CD4-positive, alpha-beta T cell (primary cell): ENCODE measurements around the gene AMT. TPM values are rescaled to one million over a fixed set of nuclear protein-coding genes. Genes with fewer than 3 reads are reported as not detected.

Source experiments
- ATAC-seq: fragments of 200-7000 bp; cut with Tn5 transposase; one replicate; pipeline ENCODE4 v1.10.0; 2022; ENCODE audit warnings: mild to moderate bottlenecking; ENCODE audit not compliant: poor library complexity
- CTCF ChIA-PET: fragments of 350-600 bp; sonication (Branson Sonifier 250); formaldehyde crosslinking; loops from one replicate; lab custom pipeline; 2021; ENCODE audit warnings: antibody characterized with exemption, inconsistent platforms; lab: Charles Lee
- POLR2A ChIA-PET: fragments of 350-600 bp; sonication (Branson Sonifier 250); formaldehyde crosslinking; loops from one replicate; lab custom pipeline; 2021; ENCODE audit warnings: antibody characterized with exemption, inconsistent platforms; lab: Charles Lee
- DNase-seq, 14 experiments: peaks; one replicate each; pipeline ENCODE4 v3.0.0-alpha.2; 2013 to 2020; ENCODE audit warnings: mixed read lengths in 2 of 14
- H3K27ac ChIP-seq, 2 donors: one replicate each; pipeline versions ENCODE4 v1.5.1 to v1.7.0; 2013; ENCODE audit warnings: low read length in 2 of 2, low read depth in 1 of 2, mild to moderate bottlenecking in 1 of 2
- H3K27me3 ChIP-seq, 2 experiments: 1 replicate in 1 of 2; 2 replicates in 1 of 2; pipeline versions ENCODE4 v1.6.1 to v1.7.0; 2013; ENCODE audit warnings: low read length in 2 of 2, control low read depth in 1 of 2, mild to moderate bottlenecking in 1 of 2, moderate library complexity in 1 of 2; ENCODE audit not compliant: insufficient read depth in 2 of 2, control insufficient read depth in 1 of 2
- H3K36me3 ChIP-seq: one replicate; pipeline ENCODE4 v1.6.1; 2013; ENCODE audit warnings: low read length, control low read depth; ENCODE audit not compliant: insufficient read depth
- H3K4me1 ChIP-seq: one replicate; pipeline ENCODE4 v1.6.1; 2013; ENCODE audit warnings: low read length, control low read depth; ENCODE audit not compliant: insufficient read depth
- H3K4me3 ChIP-seq: one replicate; pipeline ENCODE4 v1.5.1; 2013; ENCODE audit warnings: mild to moderate bottlenecking, low read length, moderate library complexity
- H3K9me3 ChIP-seq, 2 experiments: 1 replicate in 1 of 2; 2 replicates in 1 of 2; pipeline versions ENCODE4 v1.6.1 to v1.7.0; 2013; ENCODE audit warnings: low read length in 2 of 2, mild to moderate bottlenecking in 2 of 2, control low read depth in 1 of 2, moderate library complexity in 1 of 2; ENCODE audit not compliant: control insufficient read depth in 1 of 2, insufficient read depth in 1 of 2
- H3K27ac Mint-ChIP-seq: one replicate; pipeline ENCODE4 v1.8.0; 2020; ENCODE audit warnings: mixed read lengths
- H3K27me3 Mint-ChIP-seq: one replicate; pipeline ENCODE4 v1.8.0; 2021; ENCODE audit warnings: mixed read lengths
- H3K36me3 Mint-ChIP-seq: one replicate; pipeline ENCODE4 v1.8.0; 2021; ENCODE audit warnings: low read depth, mixed read lengths
- H3K4me1 Mint-ChIP-seq: one replicate; pipeline ENCODE4 v1.8.0; 2021; ENCODE audit warnings: low read depth, mixed read lengths
- H3K4me3 Mint-ChIP-seq: one replicate; pipeline ENCODE4 v1.8.0; 2020; ENCODE audit warnings: mild to moderate bottlenecking, mixed read lengths
- H3K9me3 Mint-ChIP-seq: one replicate; pipeline ENCODE4 v1.8.0; 2020; ENCODE audit warnings: mixed read lengths
- intact Hi-C, 2 experiments: fragments of 100-400 bp; cut with DNase I in 1 of 2; cut with micrococcal nuclease in 1 of 2; formaldehyde crosslinking; loops; one replicate each; pipeline versions ENCODE4 v1.15.1 to v1.9.0; 2023 to 2025; cut with DNase I, micrococcal nuclease
- total RNA-seq, 174 experiments: library from RNA in 2 of 174; stranded (reverse) in 2 of 174; gene quantifications; one replicate each; pipeline ENCODE4 v1.2.3 and lab custom pipeline; 2021 to 2026
- TF ChIP-seq, protein P1 (sequence below): fragments of 200-600 bp; IDR thresholded peaks from one replicate; pipeline ENCODE4 v1.8.0; 2022; ENCODE audit warnings: antibody characterized with exemption, mild to moderate bottlenecking

Gene AMT
- total RNA-seq, 2 experiments from 2014 or later, result 10.5 to 12.7 TPM

- ATAC-seq (peak; percentile 84), DNase-seq (peak; percentile 97 to 100 (median 99))
- Mint-ChIP-seq H3K4me1 (peaks cover 70% of the 10 kb centered on the region), H3K36me3 (peaks cover 34% of the 10 kb centered on the region), H3K4me3 (peak within 1 kb of the TSS; percentile 96), H3K27me3 (no peaks in the 10 kb centered on the region), H3K27ac (peak within 1 kb of the TSS; percentile 97), H3K9me3 (no peaks in the 10 kb centered on the region)
- Histone ChIP-seq H3K27ac (peak within 1 kb of the TSS; percentile 94 to 95), H3K27me3 (no peaks in the 10 kb centered on the region), H3K9me3 (no peaks in the 10 kb centered on the region), H3K4me3 (peak within 1 kb of the TSS; percentile 75), H3K4me1 (peaks cover 75% of the 10 kb centered on the region), H3K36me3 (peaks cover 14% of the 10 kb centered on the region)
- POLR2A ChIA-PET, result interaction anchor here (0.6 to 3.2 kb wide), 19 partner anchors 9 to 405 kb away, joined by 3 to 82 read pairs (median 3); partner anchors contain the start of genes AMT, DAG1, GPX1 and NDUFAF3
- intact Hi-C loops, result loop anchor here (1.0 to 5.0 kb wide), 9 partner anchors 17 to 885 kb away; partner anchors contain the start of genes GPX1 (in 2 of the 2), NICN1 (in 2 of the 2), USP4 (in 2 of the 2) and HYAL3 (in 1 of the 2)
- CTCF ChIA-PET, result interaction anchor here (1.0 to 3.4 kb wide), 3 partner anchors 32 to 72 kb away, joined by 3 to 16 read pairs (median 10); partner anchors contain the start of gene USP4
- TF ChIP-seq, protein P1, sequence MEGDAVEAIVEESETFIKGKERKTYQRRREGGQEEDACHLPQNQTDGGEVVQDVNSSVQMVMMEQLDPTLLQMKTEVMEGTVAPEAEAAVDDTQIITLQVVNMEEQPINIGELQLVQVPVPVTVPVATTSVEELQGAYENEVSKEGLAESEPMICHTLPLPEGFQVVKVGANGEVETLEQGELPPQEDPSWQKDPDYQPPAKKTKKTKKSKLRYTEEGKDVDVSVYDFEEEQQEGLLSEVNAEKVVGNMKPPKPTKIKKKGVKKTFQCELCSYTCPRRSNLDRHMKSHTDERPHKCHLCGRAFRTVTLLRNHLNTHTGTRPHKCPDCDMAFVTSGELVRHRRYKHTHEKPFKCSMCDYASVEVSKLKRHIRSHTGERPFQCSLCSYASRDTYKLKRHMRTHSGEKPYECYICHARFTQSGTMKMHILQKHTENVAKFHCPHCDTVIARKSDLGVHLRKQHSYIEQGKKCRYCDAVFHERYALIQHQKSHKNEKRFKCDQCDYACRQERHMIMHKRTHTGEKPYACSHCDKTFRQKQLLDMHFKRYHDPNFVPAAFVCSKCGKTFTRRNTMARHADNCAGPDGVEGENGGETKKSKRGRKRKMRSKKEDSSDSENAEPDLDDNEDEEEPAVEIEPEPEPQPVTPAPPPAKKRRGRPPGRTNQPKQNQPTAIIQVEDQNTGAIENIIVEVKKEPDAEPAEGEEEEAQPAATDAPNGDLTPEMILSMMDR, result no peak
Measured at GRCh38 chr3:49411968-49412631, 10.2 kb downstream of the AMT start, which contains the start of the genes RHOA and TCTA. RHOA (minus strand) TSS chr3:49411976; CDS start chr3:49375589, 36,387 bp downstream. TCTA (plus strand) TSS chr3:49412423; CDS start chr3:49412427, 4 bp downstream.

- peak overlapping the region; percentile 96 for H3K4me3 Mint-ChIP-seq
- H3K4me1 ChIP-seq, result peaks cover 75% of the 10 kb centered on the region
- no peaks in the 10 kb centered on the region for H3K27me3 Mint-ChIP-seq
- peaks cover 14% of the 10 kb centered on the region for H3K36me3 ChIP-seq
- TF ChIP-seq, protein P1, result no peak
- no peaks in the 10 kb centered on the region for H3K27me3 ChIP-seq
- peak overlapping the region; percentile 86 to 95 for H3K27ac ChIP-seq
- DNase-seq, result peak in 12 of 14 experiments; percentile 14 to 78 (median 47)
- no peaks in the 10 kb centered on the region for H3K9me3 Mint-ChIP-seq
- H3K4me3 ChIP-seq, result peak overlapping the region; percentile 75
- no peaks in the 10 kb centered on the region for H3K9me3 ChIP-seq
- intact Hi-C loops, result loop anchor here (1.0 to 5.0 kb wide), 6 partner anchors 34 to 886 kb away; partner anchors contain the start of genes GPX1 (in 2 of the 2), HYAL3 (in 1 of the 2), NAA80 (in 1 of the 2) and NDUFAF3 (in 1 of the 2)
- POLR2A ChIA-PET, result interaction anchor here (0.6 to 3.2 kb wide), 20 partner anchors 8 to 694 kb away, joined by 3 to 82 read pairs (median 3); partner anchors contain the start of genes AMT, DAG1, GPX1 and IP6K2
- peaks cover 70% of the 10 kb centered on the region for H3K4me1 Mint-ChIP-seq
- CTCF ChIA-PET, result interaction anchor here (1.6 to 3.4 kb wide), 2 partner anchors 37 to 71 kb away, joined by 10 to 16 read pairs; partner anchors contain the start of gene USP4
- H3K27ac Mint-ChIP-seq, result peak overlapping the region; percentile 97
- H3K36me3 Mint-ChIP-seq, result peaks cover 36% of the 10 kb centered on the region
- ATAC-seq, result peak; percentile 2
Measured at GRCh38 chr3:49411535-49411967, 10.7 kb downstream of the AMT start.

DNA sequence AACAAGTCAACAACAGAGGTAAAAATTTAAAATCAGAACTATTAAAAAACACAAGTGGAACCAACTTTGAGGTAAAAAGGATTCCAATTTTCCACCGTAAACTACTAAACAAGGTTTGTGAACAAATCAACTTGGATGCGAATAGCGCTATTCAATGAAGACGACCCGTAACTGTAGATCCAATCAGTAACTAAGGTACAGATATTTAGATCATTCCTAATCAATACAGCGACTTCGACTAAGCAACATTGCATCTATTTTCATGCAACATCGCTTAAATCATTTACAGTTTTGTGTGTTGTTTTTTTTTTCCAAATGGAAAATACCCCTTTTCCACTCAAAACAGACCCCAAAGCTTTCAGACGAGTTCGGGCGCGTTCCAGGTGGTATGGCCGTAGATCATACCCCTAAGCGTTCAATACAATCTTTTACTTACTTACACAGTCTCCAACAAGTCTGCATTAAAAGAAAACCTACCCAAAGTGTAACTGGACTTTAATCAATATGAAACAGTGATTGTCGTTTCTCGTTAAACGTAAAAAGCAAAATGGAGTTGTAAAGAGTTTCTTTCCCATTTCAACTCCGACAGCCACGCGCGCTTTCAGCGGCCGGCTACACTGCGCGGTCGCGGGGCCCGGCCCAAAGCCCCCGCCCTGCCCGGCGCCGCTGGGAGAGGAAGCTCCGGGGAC is 11.3 kb downstream of the AMT start:
- intact Hi-C loops, result loop anchor here (1.0 to 5.0 kb wide), 6 partner anchors 34 to 886 kb away; partner anchors contain the start of genes GPX1 (in 2 of the 2), HYAL3 (in 1 of the 2), NAA80 (in 1 of the 2) and NDUFAF3 (in 1 of the 2)
- TF ChIP-seq, protein P1, result no peak
- peaks cover 70% of the 10 kb centered on the region for H3K4me1 Mint-ChIP-seq
- CTCF ChIA-PET, result interaction anchor here (0.7 to 1.6 kb wide), 2 partner anchors 71 to 478 kb away, joined by 3 to 10 read pairs; partner anchors contain the start of gene USP4
- H3K36me3 Mint-ChIP-seq, result peaks cover 36% of the 10 kb centered on the region
- Histone ChIP-seq H3K27ac (peak overlapping the region; percentile 82 to 86), H3K4me3 (peak overlapping the region; percentile 75), H3K36me3 (peaks cover 14% of the 10 kb centered on the region), H3K9me3 (no peaks in the 10 kb centered on the region), H3K4me1 (peaks cover 73% of the 10 kb centered on the region), H3K27me3 (no peaks in the 10 kb centered on the region)
- peak overlapping the region; percentile 96 for H3K4me3 Mint-ChIP-seq
- no peaks in the 10 kb centered on the region for H3K9me3 Mint-ChIP-seq
- H3K27ac Mint-ChIP-seq, result peak overlapping the region; percentile 97
- no peaks in the 10 kb centered on the region for H3K27me3 Mint-ChIP-seq
- DNase-seq, result no peak
- POLR2A ChIA-PET, result interaction anchor here (0.8 to 3.2 kb wide), 13 partner anchors 10 to 694 kb away, joined by 3 to 82 read pairs (median 5); partner anchors contain the start of genes DAG1, IP6K2, NDUFAF3 and NICN1
- ATAC-seq, result no peak
